Epithelial cell of proximal tubule (primary cell): ENCODE measurements around the gene PDE6B. TPM values are rescaled to one million over a fixed set of nuclear protein-coding genes. Genes with fewer than 3 reads are reported as not detected.
"Not testable (repeated sequence)": the region's sequence is repeated elsewhere in the genome, so short reads cannot be mapped to it uniquely, and the experiment has no call there.

Source experiments
- DNase-seq: peaks from one replicate; pipeline ENCODE4 v3.0.0-alpha.2; 2011; ENCODE audit warnings: low read depth
- H3K4me3 ChIP-seq: 2 replicates; pipeline ENCODE4 v1.5.1; 2011; ENCODE audit warnings: low read depth, mild to moderate bottlenecking, low read length
- CTCF ChIP-seq: conservative IDR thresholded peaks from 2 replicates; pipeline ENCODE4 v1.5.1; 2012; ENCODE audit warnings: low read depth, mild to moderate bottlenecking, low read length
- total RNA-seq: library from RNA; depleted of rRNA; stranded (reverse); fragments of >200 nt; gene quantifications from 2 replicates; pipeline ENCODE4 v1.2.3, GENCODE V29; 2015

PDE6B gene
- total RNA-seq, 1 donor from 2014 or later, result 5.7 TPM

- no peak for TF ChIP-seq CTCF
Measured at GRCh38 chr4:634599-634985, 9.2 kb downstream of the PDE6B start.

GRCh38 chr4:635066-635835, 9.9 kb downstream of the PDE6B start:
- H3K4me3 ChIP-seq, DNase-seq: not testable (repeated sequence)

More at GRCh38 chr4:634599-634985, 9.2 kb downstream of the PDE6B start:
- DNase-seq, result no peak
- H3K4me3 ChIP-seq, result no peak overlapping the region

GRCh38 chr4:635851-636627, 10.7 kb downstream of the PDE6B start:
- H3K4me3 ChIP-seq, result no peak overlapping the region
- TF ChIP-seq CTCF, result no peak
- DNase-seq, result no peak

- TF ChIP-seq CTCF, result no peak
- no peak for DNase-seq
- H3K4me3 ChIP-seq, result no peak overlapping the region
Measured at GRCh38 chr4:636628-637159, 11.3 kb downstream of the PDE6B start.

GRCh38 chr4:637536-638280, 12.3 kb downstream of the PDE6B start:
- no peak for TF ChIP-seq CTCF
- no peak overlapping the region for H3K4me3 ChIP-seq
- DNase-seq, result no peak

- not testable (repeated sequence) for H3K4me3 ChIP-seq, DNase-seq
Measured at GRCh38 chr4:642366-642765, 17.0 kb downstream of the PDE6B start.

- no peak for TF ChIP-seq CTCF
- DNase-seq, result no peak
- H3K4me3 ChIP-seq, result no peak overlapping the region
Measured at GRCh38 chr4:646460-646859, 21.1 kb downstream of the PDE6B start.
